MM.1S (cell line): ENCODE data around the gene AGPAT2.
"Not testable (repeated sequence)": the region's sequence is repeated elsewhere in the genome, so short reads cannot be mapped to it uniquely, and the experiment has no call there.

ENCODE experiments used
- EZH2 ChIP-seq: fragments of 300-600 bp; sonication (generic); optimal IDR thresholded peaks from 2 replicates; pipeline ENCODE3; 2017; ENCODE audit warnings: low read depth, mild to moderate bottlenecking, antibody characterized with exemption, low read length, mixed read lengths
- TF ChIP-seq, protein P1 (sequence below): fragments of 300-600 bp; sonication (generic); IDR thresholded peaks from 2 replicates; pipeline ENCODE4 v1.5.1; 2016; ENCODE audit warnings: antibody characterized with exemption, low read length, mixed read lengths

- TF ChIP-seq, protein P1, sequence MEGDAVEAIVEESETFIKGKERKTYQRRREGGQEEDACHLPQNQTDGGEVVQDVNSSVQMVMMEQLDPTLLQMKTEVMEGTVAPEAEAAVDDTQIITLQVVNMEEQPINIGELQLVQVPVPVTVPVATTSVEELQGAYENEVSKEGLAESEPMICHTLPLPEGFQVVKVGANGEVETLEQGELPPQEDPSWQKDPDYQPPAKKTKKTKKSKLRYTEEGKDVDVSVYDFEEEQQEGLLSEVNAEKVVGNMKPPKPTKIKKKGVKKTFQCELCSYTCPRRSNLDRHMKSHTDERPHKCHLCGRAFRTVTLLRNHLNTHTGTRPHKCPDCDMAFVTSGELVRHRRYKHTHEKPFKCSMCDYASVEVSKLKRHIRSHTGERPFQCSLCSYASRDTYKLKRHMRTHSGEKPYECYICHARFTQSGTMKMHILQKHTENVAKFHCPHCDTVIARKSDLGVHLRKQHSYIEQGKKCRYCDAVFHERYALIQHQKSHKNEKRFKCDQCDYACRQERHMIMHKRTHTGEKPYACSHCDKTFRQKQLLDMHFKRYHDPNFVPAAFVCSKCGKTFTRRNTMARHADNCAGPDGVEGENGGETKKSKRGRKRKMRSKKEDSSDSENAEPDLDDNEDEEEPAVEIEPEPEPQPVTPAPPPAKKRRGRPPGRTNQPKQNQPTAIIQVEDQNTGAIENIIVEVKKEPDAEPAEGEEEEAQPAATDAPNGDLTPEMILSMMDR = not testable (repeated sequence)
- not testable (repeated sequence) for TF ChIP-seq EZH2
Measured at GRCh38 chr9:136711219-136711648, 24.0 kb upstream of the AGPAT2 start.
